Astrocyte of the cerebellum (primary cell): ENCODE data around the gene DNAJA3.

Experiments
- DNase-seq: peaks from one replicate; pipeline ENCODE4 v3.0.0-alpha.2; 2011; ENCODE audit warnings: low read depth
- H3K4me3 ChIP-seq: 2 replicates; pipeline ENCODE4 v1.5.1; 2011; ENCODE audit warnings: mild to moderate bottlenecking, low read depth, low read length, moderate library complexity
- CTCF ChIP-seq: IDR thresholded peaks from 2 replicates; pipeline ENCODE4 v1.5.1; 2012; ENCODE audit warnings: low read length, low read depth, moderate library complexity, mild to moderate bottlenecking; ENCODE audit errors: missing control alignments
- in situ Hi-C: cut with HindIII; loops from 2 replicates; pipeline ENCODE4 v1.10.0; 2017; ENCODE audit warnings: low sequenced_read_pairs

Gene DNAJA3

GRCh38 chr16:4463522-4464163 lies 38.0 kb downstream of the DNAJA3 start:
- in situ Hi-C loops = no loop called here
- DNase-seq = no peak
- no peak overlapping the region for H3K4me3 ChIP-seq
- no peak for TF ChIP-seq CTCF

GRCh38 chr16:4465977-4466779 lies 40.5 kb downstream of the DNAJA3 start:
- DNase-seq = no peak
- TF ChIP-seq CTCF = no peak
- in situ Hi-C loops = no loop called here
- no peak overlapping the region for H3K4me3 ChIP-seq

GRCh38 chr16:4467916-4468315 lies 42.2 kb downstream of the DNAJA3 start:
- TF ChIP-seq CTCF = no peak
- in situ Hi-C loops = no loop called here
- DNase-seq = no peak
- no peak overlapping the region for H3K4me3 ChIP-seq

- no peak for TF ChIP-seq CTCF
- in situ Hi-C loops = no loop called here
- DNase-seq = no peak
- no peak overlapping the region for H3K4me3 ChIP-seq
Measured at GRCh38 chr16:4468972-4469371, 43.3 kb downstream of the DNAJA3 start.

GRCh38 chr16:4471869-4472268 lies 46.2 kb downstream of the DNAJA3 start:
- in situ Hi-C loops = no loop called here
- H3K4me3 ChIP-seq = no peak overlapping the region
- TF ChIP-seq CTCF = no peak
- DNase-seq = no peak

- DNase-seq = no peak
- TF ChIP-seq CTCF = no peak
- H3K4me3 ChIP-seq = no peak overlapping the region
- in situ Hi-C loops = no loop called here
Measured at GRCh38 chr16:4472880-4473279, 47.2 kb downstream of the DNAJA3 start.
